Fibroblast of skin of right quadriceps (primary cell): ENCODE results near the gene SORCS1.
A peak's percentile ranks its signal among the peaks of the same experiment; 100 is the strongest.

ENCODE experiments used
- DNase-seq: peaks from one replicate; pipeline ENCODE4 v3.0.0-alpha.2; 2013

The SORCS1 gene

DNA sequence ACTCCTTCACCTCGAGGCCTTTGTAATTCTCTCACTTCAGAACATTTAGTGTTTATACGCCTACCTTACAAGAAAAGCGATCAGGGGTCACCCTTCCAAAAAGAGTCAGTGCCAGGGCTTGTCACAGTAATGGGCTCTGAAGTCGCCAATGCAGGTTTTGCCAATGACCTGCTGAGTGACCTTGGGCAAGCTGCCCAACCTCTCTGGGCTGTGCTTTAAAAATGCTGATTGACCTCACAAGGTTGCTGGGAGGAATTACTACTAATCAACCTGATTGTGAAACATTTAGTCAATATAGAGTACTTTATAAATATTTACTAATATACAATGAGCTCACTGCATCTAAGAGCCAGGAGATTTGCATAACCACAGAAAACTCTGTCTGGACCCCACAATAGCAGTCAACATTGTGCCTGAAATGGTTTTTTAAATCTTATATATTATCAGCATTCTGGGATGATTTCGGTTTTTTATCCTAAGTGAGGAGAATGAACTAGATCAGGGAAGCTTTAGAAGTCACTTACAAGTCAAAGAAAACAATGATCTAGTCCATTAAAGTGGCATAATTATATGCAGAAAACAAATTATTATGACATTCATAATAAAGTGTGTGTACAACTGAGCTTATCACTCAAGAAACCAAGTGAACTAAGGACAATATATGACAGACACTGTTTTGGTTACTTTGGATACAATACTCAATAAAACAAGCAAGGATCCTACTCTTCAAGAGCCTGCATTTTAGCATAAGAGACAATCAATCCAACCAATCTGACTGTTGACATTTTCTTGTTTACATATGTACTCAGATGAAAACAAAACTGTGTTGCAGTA lies 290.5 kb downstream of the SORCS1 start:
- no peak for DNase-seq

DNA sequence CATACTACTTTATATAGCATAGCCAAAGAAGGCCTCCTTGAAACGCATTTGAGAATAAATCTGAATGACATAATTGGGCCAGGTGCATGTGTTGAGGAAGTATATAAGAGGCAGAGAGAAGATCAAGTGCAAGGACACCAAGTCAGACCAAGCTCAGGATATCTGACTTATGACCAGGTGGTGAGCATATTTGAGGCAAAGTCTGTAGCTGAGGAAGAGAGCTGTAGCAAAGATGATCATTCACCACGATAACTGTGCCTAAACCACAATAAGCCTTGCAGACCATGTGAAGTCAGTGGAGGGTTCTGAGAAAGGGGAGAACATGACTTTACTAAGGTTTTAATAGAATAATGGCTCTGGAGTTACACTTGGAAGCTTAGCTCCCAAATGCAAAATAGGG lies 292.3 kb downstream of the SORCS1 start:
- no peak for DNase-seq

DNA sequence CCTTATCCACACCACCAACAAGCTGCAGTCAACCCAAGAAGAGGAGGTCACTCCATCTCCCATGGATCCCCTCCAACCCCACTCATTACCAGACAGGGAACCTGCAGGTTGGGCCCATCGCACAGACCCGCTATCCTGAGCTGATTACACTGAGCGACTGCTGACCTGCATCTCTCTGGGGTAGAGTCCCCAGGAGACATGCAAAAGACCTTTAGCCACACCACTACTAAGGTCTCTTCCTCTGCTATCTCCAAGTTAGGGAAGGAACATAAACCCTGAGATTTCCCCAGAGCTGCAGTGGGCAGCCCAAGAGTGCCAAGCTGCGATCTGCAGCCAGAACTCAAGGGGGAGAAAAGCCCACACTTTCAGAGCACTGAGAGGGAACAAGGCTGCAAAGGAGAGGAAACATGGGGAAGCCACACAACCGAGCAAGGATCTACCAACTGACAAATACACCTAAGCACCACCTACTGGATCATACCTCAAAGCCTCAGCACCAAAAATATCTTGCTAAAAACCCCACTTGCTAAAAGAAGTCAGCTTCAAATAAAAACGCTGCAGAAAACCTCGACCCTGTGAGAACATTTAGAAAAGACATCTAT lies 298.2 kb downstream of the SORCS1 start:
- DNase-seq, result no peak

DNA sequence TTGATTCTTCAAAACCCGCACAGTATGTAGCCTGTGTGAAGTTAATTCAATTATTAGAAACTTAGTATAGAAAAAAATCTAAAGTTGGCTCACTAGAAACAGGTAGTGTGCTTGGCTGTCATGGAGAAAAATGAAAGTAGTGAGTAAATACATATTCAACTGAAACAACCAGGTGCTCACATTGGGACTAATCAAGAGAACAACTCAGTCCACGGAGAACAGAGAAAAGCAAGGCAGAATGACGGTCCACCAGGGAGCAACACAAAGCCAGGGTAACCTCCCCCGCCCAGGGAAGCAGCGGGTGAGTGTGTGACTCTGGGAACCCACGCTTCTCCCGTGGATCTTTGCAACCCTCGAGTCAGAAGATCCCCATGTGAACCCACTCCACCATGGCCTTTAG lies 300.5 kb downstream of the SORCS1 start:
- DNase-seq, result no peak

DNA sequence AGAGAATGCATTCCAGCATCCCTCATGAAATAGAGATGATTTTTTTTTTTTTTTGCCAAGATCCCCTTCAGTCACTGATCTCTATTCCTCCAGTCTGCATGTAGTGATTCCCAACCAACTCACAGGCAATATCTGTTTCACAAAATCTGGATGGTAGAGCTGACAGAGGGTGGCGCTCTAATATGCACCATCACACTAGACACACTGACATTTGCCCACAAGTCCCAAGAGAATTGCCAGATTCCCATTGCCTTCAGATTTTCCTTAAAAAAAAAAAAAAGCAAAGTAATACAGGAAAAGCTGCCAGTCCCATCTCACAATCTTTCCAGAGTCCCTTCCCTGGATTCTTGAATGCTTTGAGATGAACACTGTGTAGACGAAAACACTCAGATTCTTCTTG lies 301.0 kb downstream of the SORCS1 start:
- no peak for DNase-seq

DNA sequence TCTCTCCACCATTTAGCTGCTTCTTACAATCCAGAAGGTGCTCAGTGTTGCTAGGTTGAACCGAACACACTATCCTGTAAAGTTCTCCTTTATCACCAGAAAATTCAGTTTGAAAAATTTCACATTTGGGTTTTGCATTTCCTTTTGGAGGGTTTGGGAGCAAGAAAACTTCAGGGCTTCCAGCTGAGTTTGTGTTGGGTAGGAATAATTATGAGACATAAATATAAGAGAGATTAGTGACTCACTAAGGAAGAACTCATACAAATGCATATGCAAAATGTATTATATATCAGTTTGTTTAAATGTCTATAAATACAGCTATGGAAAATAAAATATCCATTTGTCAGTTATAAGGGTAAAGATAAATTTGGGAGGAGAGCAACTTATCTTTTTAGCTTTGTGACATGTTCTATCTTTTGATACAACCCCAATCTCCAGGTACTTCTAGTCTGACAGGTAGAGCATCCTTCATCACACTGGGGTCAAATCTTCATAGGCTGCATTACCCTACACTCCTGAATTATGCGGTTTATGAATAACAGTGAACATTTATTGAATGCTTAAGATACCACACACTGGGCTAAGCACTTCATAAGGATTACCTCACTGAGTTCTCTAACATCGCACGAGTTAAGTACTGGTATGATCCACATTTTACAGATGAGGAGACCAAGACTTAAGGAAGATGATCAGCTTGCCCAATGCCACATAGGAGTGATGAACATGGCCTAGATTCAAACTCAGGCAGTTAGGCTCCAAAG lies 304.4 kb downstream of the SORCS1 start:
- DNase-seq, result no peak

DNA sequence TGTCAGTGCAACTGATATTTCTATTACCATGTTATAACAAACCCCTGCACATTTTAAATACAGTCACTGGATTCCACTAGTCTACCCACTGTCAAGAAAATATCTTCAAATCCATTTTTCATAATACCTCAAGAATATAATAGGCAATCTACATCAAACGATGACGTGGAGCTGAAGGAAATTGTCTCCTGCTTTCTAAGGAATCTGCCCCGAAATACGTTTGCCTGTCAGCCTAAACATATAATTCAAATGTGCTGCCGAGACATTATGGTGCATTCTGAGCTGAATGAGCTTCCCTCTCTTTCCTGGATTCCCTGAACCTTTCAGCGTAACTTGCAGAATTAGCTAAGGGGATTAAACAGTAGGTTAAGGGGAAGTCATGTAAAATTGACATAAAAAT lies 306.8 kb downstream of the SORCS1 start:
- DNase-seq, result no peak

DNA sequence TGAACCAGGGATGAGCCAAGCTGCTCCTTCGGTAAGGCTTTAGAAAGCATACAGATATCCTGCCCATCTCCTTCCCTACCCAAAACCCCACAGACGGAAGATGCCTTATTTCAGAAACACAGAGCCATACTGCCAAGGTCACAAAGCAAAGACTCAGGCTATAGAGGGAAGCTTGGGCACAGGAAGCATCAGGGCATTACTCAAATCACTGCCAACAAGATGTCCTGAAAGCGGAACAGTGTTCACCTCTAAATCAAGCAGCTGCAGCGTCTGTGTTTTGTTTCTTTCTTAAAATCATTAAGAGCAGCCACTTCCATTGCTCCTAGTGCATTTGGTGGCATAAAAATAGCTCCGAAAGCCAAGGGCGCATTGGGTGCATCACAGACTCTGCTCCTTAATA lies 307.3 kb downstream of the SORCS1 start:
- no peak for DNase-seq

DNA sequence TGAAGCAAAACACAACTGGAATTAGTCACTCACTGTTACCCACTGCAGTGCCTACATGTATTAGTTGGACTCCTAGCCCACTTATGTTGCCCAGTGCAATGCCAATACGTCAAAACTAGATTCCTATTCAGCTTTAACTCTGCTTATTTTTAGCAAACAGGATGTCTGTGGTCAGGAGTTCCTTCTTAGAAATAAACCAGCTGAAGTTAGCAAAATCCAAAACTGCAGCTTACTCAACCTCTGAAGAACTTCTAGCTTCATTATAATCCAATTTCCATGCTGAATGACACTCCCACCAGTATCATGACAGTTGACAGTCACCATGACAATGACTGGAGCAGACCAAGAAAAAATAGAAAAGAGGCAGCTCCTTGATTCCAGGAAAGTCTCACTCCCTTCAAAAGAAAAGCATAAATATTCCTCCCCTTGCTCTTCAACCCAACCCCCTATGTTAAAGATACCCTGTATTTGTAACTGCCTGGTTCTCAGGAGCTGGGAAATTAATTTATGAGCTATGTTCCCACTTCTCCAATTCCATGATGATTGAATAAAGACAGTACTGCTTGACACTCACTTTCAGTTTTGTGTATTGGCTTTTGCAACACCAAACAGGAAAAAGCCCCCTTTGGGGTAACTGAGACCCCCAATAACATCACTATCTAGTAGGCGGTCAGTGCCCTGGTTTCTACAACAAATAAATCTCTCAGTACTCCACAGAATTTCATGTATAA lies 327.4 kb downstream of the SORCS1 start:
- DNase-seq, result peak; percentile 53

DNA sequence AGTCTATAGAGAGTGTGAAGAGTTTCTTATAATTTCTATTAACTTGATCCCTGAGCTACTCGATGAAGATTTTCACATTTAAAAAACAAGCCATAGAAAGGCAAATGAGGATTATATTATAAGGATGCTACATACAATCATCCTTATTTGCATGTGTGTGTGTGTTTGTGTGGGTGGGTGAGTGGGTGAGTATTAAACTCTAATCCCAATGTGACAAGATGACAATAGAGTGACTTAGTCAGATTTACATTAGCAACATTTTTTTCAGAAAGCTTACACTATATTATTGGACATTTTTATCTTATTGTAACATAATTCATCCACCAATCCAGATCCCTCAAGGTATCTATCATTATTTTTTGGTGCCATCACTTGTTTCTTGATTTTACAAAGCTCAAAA lies 331.7 kb downstream of the SORCS1 start:
- DNase-seq, result no peak

DNA sequence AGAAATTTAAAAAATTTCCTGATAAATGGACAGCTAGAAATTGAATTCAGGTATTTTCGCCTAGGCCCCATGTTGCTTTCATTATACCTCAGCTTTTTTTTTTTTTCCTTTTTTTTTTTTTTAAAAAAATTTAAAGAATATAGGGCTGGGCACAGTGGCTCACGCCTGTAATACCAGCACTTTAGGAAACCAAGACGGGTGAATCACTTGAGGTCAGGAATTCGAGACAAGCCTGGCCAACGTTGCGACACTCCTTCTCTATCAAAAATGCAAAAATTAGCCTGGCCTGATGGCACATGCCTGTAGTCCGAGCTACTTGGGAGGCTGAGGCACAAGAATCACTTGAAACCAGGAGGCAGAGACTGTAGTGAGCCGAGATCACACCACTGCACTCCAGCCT lies 334.0 kb downstream of the SORCS1 start:
- no peak for DNase-seq

DNA sequence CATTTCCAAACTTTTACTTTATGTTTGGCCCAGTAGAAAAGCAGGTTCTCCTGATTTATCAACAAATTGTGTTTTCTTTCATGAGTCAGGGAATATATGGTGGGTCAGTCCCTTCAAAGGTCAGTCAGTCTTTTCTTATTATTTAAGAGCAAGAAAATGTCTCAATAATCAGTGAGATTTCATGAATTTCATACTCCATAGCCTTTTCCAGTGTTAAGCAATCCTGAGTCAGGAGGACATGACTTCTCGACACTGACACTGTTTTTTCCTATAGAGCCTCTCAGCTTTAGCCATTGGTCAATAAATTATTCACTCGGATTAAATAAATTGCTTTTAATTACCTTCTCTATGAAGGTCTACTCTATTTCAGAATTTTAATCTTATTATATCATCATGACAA lies 334.5 kb downstream of the SORCS1 start:
- no peak for DNase-seq

DNA sequence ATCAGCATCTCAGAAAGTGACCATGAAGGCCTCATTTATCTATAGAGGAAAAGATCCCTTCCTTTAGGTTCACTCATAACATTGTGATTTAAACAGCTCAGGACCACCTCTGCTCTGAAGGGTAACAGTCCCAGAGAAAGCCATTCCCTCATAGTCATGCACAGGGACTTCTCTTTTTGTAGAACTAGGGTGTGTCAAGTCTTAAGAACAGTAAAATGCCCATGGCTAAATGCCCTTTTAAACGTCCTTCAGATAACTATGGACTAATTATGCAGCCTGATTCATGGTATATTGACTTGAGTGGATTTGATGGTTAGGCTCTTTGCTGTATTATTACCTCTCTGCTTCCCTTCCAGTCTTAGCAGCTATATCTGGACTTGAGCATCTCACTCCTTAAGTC lies 337.8 kb downstream of the SORCS1 start:
- no peak for DNase-seq

DNA sequence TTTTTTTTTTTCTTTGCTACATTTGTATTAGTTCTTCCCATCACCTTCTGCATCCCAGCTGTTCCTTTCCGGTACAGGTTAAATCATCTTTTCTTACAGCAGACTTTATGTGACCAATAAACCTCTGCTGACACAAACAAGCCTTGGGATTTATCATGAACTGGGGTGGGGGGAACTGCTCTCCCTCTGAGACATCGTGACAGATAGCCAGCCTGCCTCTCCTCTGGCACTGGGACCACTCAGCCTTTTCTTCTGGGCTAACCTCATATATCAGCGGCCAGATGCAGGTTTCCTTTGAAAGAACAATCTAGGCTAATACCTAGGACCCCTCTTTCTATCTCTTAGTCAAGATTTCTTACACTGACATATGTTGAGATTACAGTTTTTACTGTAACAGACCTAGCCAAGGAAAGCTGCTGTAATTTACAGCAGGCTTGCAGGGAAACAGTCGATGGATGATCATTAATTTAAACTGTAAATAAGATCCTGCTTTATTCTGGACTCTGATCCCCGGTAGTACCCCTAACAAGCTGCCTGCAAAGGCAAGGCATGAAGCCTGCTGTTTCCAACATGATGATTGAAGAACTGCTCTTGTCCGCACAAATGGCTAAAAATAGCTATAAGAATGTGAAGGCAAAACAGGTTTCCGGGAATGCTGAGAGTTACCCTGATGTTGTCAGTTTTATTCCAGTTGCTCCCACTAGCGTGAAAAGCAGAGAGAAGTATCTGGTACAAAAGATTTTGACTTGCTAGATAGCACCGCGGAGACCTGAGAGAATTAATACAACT lies 338.7 kb downstream of the SORCS1 start:
- peak; percentile 22 for DNase-seq

DNA sequence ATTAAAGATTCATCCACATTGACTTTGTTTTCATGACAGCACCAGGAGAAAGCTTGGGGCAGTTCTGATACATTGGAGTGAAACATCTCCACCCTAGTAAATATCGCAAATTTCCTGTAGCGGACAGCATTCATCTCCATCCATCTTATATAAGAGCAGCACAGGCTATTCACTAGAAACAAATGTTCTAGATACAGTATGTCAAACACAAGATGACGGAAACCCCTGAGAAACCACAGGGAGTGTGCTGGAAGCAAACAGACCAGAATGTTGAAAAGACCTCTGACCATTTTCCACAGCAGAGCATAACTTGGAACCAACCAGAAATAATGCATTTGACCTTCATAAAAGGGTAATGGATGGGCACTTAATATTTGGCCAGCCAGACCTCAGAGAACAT lies 343.9 kb downstream of the SORCS1 start:
- no peak for DNase-seq

DNA sequence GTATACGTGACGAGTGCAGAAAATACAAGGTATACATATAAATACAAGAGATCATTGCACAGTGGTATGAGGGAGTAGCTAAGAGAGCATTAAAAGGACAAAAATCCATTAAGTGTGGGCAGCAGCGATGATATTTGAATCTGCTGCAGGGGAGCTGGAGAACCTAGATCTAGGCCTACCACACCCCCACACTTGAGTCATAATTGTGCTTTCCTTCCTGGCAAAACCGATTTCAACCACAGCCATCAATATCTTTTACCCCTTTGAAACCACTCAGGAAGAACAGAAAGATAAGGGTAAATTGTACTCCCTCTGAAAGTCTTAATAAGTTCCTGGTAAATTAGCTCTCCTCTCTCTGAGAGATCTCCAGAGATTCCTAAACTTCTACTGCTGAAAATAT lies 345.0 kb downstream of the SORCS1 start:
- DNase-seq, result no peak

DNA sequence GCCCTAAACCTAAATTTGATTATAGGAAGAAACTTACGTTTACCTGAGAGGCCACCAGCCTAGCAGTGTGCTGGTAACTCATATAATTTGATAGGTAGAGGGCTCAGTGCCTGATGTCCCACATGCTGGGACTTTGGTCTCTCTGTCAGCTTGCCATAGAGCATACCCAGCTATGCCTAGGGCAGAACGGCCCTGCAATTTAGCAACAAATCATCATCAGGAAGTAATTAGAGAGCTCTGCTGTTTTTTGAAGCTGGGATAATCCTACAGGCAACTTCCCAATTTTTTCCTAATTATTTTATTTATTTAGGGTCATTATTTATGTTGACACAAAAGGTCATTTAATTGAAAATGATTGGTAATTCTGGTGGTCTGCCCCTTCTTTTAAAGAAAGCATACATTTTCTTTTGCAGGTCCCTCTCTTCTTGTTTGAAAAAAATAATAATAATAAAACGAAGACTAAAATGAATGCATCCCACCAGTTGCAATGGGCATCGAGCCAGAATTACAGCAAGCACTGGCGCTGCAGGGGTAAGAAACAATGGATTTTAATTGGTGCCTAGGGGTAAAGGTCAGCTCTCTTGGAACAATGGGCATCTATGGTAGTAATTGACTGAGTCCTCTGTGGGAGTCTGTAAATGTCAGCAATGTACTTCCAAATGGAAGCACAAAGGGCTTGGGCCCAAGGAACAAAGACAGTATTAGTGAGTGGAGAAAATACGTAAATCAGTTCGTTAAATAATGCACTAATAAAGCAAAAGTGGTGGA lies 348.0 kb downstream of the SORCS1 start:
- no peak for DNase-seq

DNA sequence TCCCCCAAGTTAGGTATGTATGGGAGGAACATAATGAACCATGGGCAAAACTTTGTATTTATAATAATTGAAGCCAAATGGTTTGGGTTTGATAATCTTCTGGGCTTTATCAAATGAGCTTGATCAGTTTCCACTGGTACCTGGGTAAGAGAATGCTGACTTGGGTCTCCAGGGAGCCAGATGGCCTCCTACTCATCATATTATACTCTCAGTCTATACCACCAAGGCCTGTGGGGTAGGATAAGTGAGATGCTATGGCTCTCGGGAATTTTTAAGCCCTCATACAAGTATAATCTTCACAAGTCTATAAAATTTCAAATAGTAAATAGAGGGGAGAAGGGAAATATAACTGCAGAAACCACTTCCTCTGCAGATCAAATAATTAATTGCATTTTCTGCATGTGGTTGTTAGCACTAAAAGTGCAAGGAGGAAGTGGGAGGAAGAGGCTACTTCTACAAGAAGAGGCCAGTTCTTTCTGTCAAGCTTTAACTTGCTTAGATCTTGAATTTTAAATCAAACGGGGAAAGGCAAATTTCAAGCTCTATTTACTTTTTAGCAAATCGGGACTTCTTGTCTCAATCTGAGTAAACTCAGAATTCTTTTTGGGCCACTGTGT lies 349.0 kb downstream of the SORCS1 start:
- no peak for DNase-seq

DNA sequence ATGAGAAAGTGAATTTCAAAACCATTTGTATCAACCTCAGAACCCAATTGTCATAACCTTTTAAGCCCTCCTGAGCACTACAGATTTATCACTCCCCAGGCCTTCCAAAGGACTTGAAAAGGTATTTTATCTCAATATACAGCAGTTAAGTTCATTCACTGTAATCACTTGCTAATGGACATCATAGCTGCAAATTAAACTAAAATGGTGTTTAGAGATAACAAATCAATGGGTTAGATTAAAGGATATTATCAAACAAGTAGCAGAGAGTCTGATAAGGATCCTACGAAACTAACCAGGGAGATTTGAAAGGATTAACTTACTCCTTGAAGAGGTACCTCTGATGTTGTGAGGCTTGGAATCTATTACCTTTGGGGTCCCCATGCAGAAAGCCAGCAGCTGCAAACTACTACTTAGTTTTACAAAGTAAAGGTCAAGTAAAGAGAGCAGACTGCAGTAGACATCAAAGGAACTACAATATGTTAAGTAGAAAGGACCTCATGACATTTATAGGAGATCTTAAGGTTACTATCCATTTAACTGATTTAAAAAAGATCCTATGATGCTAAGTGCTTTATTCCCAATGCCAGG lies 359.4 kb downstream of the SORCS1 start:
- no peak for DNase-seq

DNA sequence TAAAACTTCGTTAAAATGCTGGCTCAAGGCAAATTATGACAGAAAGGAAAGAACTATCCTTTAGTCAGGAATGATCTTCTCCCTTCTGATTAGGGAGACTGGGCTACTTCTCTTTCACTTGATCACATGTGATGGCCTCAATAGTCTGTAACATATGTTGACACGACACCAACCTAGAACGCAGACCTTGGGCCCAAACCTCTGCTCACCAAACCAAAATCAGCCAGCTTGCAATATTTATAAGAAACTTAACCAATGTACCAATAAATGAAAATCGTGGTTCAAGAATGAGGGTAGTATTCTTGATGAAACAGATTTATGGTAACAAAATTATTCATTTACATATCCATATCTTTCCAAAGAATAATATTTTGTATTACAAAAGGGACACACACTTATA lies 361.6 kb downstream of the SORCS1 start:
- DNase-seq, result no peak

DNA sequence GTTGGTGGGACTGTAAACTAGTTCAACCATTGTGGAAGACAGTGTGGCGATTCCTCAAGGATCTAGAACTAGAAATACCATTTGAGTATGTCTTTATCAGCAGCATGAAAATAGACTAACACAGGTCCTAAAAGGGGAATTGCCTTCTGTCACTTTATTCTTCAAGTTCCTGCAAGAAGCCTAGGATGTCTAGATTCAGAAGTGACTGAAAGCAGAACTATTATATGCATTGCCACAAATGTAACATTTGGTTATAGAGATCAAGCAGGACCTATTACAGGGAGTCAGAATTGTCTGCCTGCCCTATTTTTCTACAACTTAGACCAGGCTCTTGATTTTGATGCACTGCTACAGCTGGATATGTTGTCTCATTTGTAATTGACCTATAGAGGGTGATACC lies 364.7 kb downstream of the SORCS1 start:
- DNase-seq, result no peak
